NCI-H2029 treated with DMSO at 0.1 percent for 48 hours (cell line): ENCODE results near the gene STARD6.
"Not testable (repeated sequence)": the region's sequence is repeated elsewhere in the genome, so short reads cannot be mapped to it uniquely, and the experiment has no call there.

Experiments
- DNase-seq: peaks from one replicate; lab custom pipeline; 2025; lab: John Stamatoyannopoulos, UW

STARD6 gene

DNA sequence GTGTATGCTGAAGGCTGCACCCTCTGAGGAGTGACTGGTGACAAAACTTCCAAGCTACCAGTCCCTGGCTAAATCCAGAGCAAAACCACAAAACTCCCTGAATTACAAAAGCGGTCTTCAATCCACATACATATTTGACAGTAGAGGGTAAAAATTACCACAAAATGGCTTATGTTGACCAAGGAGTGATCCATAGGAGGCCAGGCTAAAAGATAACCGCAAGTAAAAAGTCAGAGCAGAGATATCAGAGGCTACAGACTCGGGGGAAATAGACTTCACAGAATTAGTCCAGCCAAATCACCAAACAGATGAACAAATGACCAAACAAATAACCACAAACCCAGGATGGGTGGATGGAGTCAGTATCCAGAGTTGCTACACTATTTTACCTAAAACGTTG lies 19.4 kb downstream of the STARD6 start:
- no peak for DNase-seq

DNA sequence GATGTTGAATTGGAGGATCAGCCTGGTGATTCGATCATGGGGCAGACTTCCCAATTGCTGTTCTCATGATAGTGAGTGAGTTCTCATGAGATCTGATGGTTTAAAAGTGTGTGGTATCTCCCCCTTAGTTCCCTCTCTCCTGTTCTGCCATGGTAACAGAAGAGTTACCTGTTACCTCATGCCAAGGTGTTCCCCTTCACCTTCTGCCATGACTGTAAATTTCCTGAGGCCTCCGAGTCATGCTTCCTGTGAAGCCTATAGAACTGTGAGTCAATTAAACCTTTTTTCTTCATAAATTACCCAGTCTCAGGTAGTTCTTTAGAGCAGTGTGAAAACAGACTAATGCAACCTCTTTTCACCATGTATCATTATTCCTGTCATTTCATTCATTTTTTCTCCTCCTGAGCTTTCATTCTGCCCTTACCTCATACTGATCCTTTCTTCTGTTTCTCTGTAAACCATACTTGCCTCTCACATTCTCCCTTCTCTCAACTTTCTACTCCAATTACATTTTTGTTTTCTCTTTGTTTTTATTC lies 22.0 kb downstream of the STARD6 start:
- DNase-seq, result no peak

DNA sequence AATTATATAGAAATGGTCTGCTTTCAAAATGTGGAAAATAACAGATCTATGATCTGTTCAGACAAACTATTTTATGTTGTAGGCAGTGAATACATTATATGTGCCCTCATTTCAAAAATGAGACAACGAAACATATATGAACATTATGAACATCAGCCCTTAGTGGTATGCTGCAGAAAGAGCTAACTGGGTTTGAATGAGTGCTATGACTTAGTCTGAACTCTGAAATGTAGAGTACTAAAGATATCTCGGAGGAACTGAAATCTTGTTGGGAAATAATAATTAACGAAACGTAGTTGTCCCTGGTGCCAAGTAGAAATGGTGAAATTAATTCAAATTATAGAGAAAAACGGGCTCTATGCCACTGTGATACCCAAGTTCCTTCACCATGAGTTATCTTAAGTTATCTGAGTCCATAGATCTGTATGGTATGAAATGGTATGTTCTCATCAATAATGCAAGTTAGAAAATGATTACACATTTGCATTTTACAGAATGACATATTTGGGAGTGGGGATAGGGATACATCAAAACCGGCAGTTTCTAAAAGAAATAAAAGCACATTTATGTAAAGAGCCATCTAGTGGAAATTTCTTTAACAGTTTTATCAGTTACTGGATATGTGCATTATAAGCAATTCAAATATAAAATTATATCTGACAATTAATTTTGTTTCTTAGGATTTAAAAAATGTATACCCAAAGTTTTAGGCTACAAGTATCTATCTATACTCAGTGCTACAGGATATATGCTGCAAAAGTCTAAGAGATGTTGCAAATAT lies 26.7 kb downstream of the STARD6 start:
- DNase-seq, result no peak

DNA sequence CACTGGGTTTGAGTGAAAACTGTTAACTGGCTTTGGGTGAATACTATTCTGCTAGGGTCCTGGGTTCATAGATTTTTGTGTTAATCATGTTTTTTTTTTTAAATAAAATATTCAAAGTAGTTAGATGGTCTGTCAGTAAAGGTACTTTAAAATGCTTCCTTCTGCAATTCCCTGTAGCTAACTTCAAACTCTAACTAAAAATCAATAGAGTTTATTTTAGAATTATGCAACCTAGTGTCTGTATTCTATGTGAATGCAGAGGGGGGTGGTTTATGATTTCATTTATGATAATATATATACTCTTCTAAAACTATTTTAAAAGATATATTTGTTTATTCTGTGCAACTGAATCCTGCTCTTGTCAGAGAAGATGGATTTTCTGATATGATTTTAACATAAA lies 27.9 kb downstream of the STARD6 start:
- DNase-seq, result no peak

DNA sequence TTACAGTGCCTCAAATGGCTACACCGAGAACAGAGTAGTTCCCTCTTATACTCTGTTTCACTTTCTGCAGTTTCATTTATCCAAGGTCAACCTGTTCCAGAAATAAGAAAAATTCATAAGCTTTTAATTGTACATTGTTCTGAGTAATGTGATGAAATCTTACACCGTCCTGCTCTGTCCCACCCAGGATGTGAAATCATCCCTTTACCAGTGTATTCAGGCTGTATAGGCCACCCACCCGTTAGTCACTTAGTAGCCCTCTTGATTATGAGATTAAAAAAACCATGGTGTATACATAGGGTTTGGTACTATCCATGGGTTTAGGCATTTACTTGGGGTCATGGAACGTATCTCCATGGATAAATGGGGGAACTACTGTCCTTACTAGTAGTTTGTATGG lies 29.8 kb downstream of the STARD6 start:
- no peak for DNase-seq

DNA sequence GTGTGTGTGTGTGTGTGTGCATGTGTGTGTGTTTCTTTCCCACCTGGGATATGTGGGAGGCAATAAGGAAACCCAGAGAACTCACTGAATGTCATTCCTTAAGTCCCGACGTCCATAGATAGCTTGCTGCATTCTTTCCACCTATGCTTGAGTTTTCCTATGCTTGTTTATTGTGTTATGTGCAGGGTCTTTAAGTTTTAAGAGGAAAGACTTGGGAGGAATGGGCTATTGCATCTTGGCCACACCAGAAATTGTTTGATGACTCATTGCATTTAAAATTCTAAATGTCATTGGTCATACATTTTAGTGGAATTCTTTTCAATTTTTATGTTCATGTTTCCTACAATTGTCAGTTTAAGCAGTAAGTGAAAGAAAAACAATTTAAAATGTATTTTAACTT lies 33.7 kb downstream of the STARD6 start:
- no peak for DNase-seq

DNA sequence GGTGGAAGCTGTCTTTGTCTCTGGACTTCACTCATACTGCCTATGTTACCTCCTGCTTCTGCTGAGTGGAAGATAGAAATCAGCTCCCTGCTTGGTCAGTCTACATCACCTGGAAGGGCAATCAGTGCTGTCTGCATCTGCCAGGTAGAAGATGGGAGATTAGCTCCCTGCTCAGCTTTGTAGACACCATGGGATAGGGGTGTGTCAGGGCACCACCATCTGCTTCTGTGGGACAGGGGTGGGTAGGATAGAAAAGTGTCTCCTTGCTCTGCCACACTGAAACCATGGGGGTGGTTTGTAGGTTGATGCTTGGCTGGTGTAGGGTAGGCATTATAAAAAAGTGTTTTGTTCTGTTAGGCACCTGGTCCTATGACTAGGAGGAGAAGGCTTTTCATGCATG lies 34.1 kb downstream of the STARD6 start:
- no peak for DNase-seq

DNA sequence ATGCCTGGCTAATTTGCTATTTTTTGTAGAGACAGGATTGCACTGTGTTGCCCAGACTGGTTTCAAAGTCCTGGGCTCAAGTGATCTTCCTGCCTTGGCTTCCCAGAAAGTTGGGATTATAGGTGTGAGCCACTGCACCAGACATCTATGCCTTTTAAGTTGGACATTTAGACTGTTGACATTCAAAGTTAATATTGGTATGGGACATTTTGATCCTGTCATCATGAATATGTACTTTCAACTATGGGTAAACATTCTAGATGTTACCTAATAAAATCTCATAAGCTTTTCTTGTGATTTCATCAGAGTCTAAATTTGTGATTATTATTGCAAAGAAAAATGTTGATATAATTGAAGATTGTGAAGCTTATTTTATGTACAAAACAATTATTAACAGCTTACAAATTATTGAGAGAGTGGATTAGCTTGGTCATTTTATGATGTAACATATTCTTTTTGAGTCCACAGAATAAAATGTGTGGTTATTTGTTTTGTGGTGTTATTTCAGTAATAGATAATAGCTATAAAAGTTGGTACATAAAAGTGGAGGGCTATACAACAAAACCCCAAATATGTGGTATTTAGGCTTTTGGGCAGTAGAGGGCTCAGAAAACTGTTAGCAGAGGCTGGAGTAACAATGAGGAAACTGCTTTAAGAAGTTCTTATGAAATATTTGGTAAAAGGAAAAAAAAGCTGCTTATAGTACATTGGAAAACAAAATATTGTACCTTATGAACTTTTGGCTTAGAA lies 41.4 kb downstream of the STARD6 start:
- no peak for DNase-seq

DNA sequence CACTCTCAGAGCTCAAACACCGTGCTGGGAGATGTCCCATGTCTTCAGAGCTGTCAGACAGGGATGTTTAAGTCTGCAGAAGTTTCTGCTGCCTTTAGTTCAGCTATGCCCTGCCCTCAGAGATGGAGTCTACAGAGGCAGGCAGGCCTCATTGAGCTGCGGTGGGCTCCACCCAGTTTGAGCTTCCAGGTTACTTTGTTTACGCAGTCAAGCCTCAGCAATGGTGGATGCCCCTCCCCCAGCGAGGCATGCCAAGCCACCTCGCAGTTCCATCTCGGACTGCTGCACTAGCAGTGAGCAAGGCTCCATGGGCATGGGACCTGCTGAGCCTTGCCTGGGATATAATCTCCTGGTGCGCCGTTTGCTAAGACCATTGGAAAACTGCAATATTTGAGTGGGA lies 48.1 kb downstream of the STARD6 start:
- not testable (repeated sequence) for DNase-seq

DNA sequence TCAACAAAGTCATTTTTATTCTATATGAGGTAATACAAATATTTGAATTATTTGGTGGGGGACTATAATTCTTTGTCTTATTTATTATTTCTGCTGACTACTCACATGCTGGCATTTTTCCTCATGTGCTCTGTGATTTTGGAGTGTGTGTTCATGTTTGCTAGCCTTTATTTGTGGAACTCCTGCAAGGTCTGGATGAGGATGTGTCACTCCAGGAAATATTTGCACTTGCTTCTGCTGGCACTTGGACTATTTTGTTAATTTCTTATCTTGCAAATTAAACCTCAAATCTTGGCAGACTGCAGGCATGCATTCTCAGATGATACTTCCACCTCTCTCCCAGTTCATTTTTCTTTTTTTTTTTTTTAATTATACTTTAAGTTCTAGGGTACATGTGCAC lies 54.2 kb downstream of the STARD6 start:
- DNase-seq, result no peak

DNA sequence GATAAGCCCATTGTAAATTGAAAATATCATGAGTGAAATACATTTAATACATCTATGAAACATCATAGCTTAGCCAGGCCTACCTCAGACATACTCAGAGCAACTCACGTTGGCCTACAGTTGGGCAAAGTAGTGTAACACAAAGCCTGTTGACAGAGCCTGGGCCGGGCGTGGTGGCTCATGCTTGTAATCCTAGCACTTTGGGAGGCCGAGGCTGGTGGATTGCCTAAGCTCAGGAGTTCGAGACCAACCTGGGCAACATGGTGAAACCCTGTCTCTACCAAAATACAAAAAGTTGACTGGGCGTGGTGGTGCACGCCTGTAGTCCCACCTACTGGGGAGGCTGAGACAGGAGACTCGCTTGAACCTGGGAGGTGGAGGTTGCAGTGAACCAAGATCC lies 58.7 kb downstream of the STARD6 start:
- DNase-seq, result not testable (repeated sequence)

DNA sequence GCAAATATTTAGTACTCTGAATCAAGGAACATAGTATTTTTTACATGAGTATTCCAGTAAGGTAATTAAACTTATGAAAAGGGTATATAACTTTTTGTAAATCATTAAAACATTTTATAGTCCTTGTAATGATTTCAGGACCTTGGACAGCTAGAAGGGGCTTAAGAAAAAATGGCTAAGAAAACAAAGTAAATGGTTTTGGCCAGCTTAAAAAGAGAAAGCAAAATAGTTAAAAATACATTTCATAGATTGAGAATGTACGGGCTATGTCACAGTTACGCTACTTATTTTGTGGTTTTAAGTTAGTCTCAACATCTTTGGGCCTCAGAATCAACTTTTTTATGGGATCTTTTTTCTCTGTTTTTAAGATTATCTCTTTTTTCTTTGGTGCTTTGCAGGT lies 61.6 kb downstream of the STARD6 start:
- DNase-seq, result no peak

DNA sequence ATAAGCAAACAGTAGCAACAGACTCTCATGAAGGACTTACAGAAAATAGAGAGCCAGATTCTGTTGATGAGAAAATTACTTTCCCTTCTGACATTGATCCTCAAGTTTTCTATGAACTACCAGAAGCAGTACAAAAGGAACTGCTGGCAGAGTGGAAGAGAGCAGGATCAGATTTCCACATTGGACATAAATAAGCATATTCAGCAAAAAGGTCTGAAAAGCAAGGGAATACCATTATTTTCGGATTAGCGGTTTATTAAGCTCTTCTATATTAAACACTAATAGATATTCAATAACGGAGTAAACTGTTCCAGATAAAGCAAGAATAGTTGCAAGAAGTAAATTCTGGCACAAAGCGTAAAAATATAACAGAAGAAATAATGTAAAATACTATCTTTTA lies 63.4 kb downstream of the STARD6 start:
- DNase-seq, result no peak

DNA sequence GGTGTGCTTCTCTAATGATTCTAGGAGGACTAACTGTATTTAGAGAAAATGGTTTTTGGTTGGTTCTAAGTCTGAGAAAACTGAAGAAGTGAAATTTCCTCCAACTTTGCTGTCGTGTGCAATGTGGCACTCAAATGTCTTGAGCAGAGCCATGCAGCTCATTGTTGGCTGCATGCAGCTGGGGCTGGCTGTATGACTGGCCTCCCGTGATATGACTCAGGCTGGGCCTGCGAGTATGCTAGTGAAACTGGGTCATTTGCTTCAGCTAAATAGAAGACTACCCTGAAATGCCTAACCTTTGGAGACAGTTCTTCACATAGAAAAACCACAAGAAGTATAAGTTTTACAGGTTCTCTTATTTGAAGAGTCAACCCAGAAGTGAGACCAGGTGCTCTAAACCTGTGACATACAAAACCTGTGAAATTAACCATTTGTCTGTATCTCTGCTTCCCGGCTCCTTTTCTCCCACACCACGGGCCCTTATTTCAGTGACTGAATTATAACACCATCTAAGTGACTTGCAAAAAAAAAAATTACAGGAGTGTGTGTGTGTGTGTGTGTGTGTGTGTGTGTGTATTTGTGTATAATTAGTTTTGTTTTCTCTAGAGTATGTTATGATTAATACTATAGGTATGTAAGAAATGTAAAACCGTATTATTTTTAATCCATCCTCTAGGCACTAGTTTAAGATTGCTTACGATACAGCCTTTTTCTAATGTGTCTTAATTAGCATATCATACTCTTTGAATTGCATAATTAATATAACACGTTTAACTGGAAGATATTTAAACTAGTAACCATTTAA lies 72.5 kb downstream of the STARD6 start:
- DNase-seq, result no peak

DNA sequence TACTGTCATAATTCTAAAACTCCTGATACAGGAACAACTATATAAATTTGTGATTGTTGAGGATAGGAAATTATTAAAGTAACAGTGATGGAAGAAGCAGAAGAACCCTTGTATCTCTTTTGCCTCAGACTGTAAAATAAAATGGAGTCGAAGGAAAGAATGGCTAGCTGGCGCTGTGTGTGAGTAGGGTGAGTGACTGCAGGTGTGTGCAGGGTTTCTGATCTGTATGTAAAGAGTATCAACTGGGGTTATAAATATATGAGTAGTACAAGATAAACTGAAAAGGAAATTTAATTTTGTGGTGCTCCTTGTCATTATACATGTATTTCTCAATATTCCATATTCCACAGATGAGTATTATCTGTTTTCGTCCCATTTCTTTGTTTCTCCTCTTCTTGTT lies 73.1 kb downstream of the STARD6 start:
- no peak for DNase-seq

DNA sequence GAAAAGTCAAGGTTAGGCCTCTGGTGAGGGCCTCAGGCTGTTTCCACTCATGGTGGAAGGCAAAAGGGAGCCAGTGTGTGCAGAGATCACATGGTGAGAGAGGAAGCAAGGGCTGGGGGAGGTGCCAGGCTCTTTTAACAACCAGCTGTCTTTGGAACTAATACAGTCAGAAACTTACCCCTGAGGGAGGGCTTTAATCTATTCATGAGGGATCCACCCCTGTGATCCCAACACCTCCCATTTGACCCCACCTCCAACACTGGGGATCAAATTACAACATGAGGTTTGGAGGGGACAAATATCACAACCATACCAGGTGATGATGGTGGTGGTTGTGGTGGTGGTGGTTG lies 77.5 kb downstream of the STARD6 start:
- DNase-seq, result no peak

DNA sequence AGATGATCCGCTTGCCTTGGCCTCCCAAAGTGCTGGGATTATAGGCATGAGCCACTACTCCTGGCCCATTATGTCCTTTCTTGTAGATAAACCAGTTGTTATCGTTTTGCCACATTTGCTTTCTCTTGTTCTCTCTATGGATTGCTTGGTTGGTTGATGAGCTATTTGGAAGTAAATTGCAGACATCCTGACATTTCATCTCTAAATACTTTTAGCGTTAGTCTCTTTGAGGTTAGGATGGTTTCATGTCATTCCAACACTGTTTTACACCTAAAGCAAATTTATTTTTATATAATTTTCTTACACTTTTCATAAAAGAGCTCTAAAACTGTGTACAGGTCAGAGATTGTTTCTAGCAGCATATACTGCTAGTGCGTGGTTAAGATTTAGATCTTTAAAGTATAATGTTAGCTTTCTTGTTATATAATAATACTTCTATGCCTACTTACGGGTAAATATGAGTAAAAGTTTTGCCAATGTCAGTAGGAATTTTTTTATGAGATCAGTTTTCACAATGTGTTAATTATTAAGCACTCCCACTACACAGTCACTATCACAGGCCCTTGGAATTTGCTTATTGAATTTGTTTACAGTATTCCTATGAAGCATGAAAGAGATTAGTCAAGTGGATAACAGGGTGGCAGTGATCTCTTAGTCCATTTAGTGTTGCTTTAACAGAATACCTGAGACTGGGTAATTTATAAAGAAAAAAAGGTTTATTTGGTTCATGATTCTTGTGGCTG lies 78.0 kb downstream of the STARD6 start:
- no peak for DNase-seq

DNA sequence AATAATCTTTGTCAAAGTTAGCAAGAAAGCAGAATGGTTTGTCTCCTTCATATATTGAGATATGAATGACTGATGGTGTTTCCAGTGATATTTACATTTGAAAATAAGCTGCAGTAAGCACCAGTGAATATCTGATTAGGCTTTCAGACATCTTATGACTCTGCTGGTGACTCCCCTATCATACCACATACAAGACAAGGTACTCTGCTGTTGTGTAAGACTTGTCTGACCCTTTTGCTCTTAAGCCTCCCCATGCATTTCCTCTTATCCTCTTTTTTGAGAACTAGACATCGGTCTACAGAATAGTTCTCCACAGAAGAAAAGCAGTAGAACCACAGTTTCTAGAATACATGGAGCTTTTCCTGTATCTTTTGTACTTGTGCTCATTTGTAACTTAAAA lies 79.0 kb downstream of the STARD6 start:
- DNase-seq, result no peak

DNA sequence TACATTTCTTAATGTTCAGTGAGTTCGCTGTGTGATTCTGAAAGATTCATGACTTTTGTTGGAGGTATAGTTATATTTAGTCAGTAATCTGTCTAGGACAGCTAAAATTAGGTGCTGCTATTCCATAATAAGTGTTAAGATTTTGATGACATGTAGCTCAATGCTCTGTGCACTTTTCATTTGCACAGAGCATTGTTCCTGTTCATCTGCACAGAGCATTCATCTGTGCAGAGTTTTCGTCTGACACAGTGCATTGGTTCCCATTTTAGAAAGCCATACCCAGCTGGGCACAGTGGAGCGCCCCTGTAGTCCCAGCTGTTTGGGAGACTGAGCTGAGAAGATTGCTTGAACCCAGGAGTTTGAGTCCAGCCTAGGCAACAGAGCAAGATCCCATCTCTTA lies 79.8 kb downstream of the STARD6 start:
- no peak for DNase-seq
